ENCODE results near the gene DGLUCY.

GRCh38 chr14:91258011-91258618, 144.2 kb downstream of the DGLUCY start:
- TF ChIP-seq HNF1B (CRISPR knock-in tag; IDR thresholded peaks at IDR 0.05) (no peak), TCF7L2 (IDR thresholded peaks at IDR 0.05; ENCODE audit: low read depth, low read length) (no peak)

Data from HepG2 (cell line).